Hepatocyte (in vitro differentiated cells): ENCODE results near the gene NHLRC4. TPM values are rescaled to one million over a fixed set of nuclear protein-coding genes. Genes with fewer than 3 reads are reported as not detected.

Experiments used
- DNase-seq: peaks from one replicate; pipeline ENCODE4 v3.0.0-alpha.2; 2016; ENCODE audit warnings: low spot score
- H2AFZ ChIP-seq: fragments of 200-600 bp; sonication (generic); 2 replicates; pipeline ENCODE4 v1.6.0; 2016; ENCODE audit warnings: antibody characterized with exemption, mild to moderate bottlenecking
- H3K27ac ChIP-seq: fragments of 200-600 bp; sonication (generic); 2 replicates; pipeline ENCODE4 v1.5.1; 2016; ENCODE audit warnings: mild to moderate bottlenecking
- H3K27me3 ChIP-seq: fragments of 200-600 bp; sonication (generic); 2 replicates; pipeline ENCODE4 v1.6.1; 2016
- H3K36me3 ChIP-seq: fragments of 200-600 bp; sonication (generic); replicated peaks from 2 replicates; pipeline ENCODE4 v1.5.1; 2016; ENCODE audit warnings: low read depth; ENCODE audit not compliant: insufficient read depth
- H3K4me1 ChIP-seq: fragments of 200-600 bp; sonication (generic); 2 replicates; pipeline ENCODE4 v1.5.1; 2016; ENCODE audit warnings: mild to moderate bottlenecking, moderate library complexity; ENCODE audit not compliant: insufficient read depth
- H3K4me2 ChIP-seq: fragments of 200-600 bp; sonication (generic); 2 replicates; pipeline ENCODE4 v1.6.0; 2016
- H3K4me3 ChIP-seq: fragments of 200-600 bp; sonication (generic); 2 replicates; pipeline ENCODE4 v1.5.1; 2016; ENCODE audit warnings: mild to moderate bottlenecking
- H3K79me2 ChIP-seq: fragments of 200-600 bp; sonication (generic); 2 replicates; pipeline ENCODE4 v1.6.0; 2017; ENCODE audit warnings: mild to moderate bottlenecking
- H3K9me2 ChIP-seq: fragments of 200-600 bp; sonication (generic); replicated peaks from 2 replicates; pipeline ENCODE4 v1.6.0; 2017; ENCODE audit warnings: mild to moderate bottlenecking; ENCODE audit not compliant: insufficient read depth
- H3K9me3 ChIP-seq: fragments of 200-600 bp; sonication (generic); 2 replicates; pipeline ENCODE4 v1.5.1; 2016; ENCODE audit warnings: low read depth, mild to moderate bottlenecking
- H4K20me1 ChIP-seq: fragments of 200-600 bp; sonication (generic); 2 replicates; pipeline ENCODE4 v1.6.0; 2016; ENCODE audit warnings: mild to moderate bottlenecking; ENCODE audit not compliant: insufficient read depth, poor library complexity, severe bottlenecking
- CTCF ChIP-seq: fragments of 200-600 bp; sonication (generic); IDR thresholded peaks from 2 replicates; pipeline ENCODE4 v1.5.1; 2016; ENCODE audit warnings: antibody characterized with exemption, mild to moderate bottlenecking; ENCODE audit not compliant: poor library complexity
- EZH2 ChIP-seq: fragments of 200-600 bp; sonication (generic); IDR thresholded peaks from 2 replicates; pipeline ENCODE4 v1.6.1; 2016; ENCODE audit warnings: antibody characterized with exemption, mild to moderate bottlenecking, borderline replicate concordance
- EZH2phosphoT487 ChIP-seq: fragments of 200-600 bp; sonication (generic); IDR thresholded peaks from one replicate; pipeline ENCODE4 v1.6.1; 2018; ENCODE audit warnings: antibody characterized with exemption, mild to moderate bottlenecking, low read depth, moderate library complexity; ENCODE audit not compliant: unreplicated experiment, severe bottlenecking
- WGBS: methylation state at CpG from one replicate; pipeline ENCODE4 v1.1.6; 2016; ENCODE audit warnings: low lambda C conversion rate; ENCODE audit errors: missing lambda C conversion rate; 5-methylcytosine and 5-hydroxymethylcytosine counted together
- polyA plus RNA-seq: library from polyadenylated mRNA; unstranded; fragments of >200 nt; fragmentation: Nextera tagmentation; extraction: Ambion mirVana; gene quantifications from 2 replicates; pipeline ENCODE4 v1.2.1, GENCODE V29; 2016
- total RNA-seq: library from RNA; depleted of rRNA; stranded (reverse); fragments of >200 nt; gene quantifications from 2 replicates; pipeline ENCODE4 v1.2.3, GENCODE V29; 2014

The NHLRC4 gene
- total and polyA plus RNA-seq, 2 experiments from 2014 or later = 0.25 to 1.2 TPM

- H3K9me3 ChIP-seq = no peaks in the 10 kb centered on the region
Observed at GRCh38 chr16:580141-580945, 13.5 kb downstream of the NHLRC4 start.

GRCh38 chr16:580946-581498, 14.2 kb downstream of the NHLRC4 start:
- H3K27me3 ChIP-seq = no peaks in the 10 kb centered on the region
- H2AFZ ChIP-seq = no peak overlapping the region
- no peaks in the 10 kb centered on the region for H3K9me3 ChIP-seq
- no peaks in the 10 kb centered on the region for H3K79me2 ChIP-seq
- H3K4me1 ChIP-seq = no peaks in the 10 kb centered on the region
- no peak overlapping the region for H3K27ac ChIP-seq
- H3K4me3 ChIP-seq = no peak overlapping the region
- TF ChIP-seq EZH2phosphoT487 (no peak), EZH2 (no peak), CTCF (no peak)
- no peak overlapping the region for H3K4me2 ChIP-seq
- no peaks in the 10 kb centered on the region for H4K20me1 ChIP-seq
- no peak for DNase-seq
- 96% methylated on average over 19 of the region's 19 CpGs for WGBS
- no peaks in the 10 kb centered on the region for H3K36me3 ChIP-seq
- H3K9me2 ChIP-seq = no peaks in the 10 kb centered on the region

More at GRCh38 chr16:580141-580945, 13.5 kb downstream of the NHLRC4 start:
- Histone ChIP-seq H3K4me1 (no peaks in the 10 kb centered on the region), H4K20me1 (no peaks in the 10 kb centered on the region), H3K4me3 (no peak overlapping the region), H3K4me2 (no peak overlapping the region), H3K79me2 (no peaks in the 10 kb centered on the region), H3K9me2 (no peaks in the 10 kb centered on the region), H3K36me3 (no peaks in the 10 kb centered on the region), H2AFZ (no peak overlapping the region), H3K27me3 (no peaks in the 10 kb centered on the region), H3K27ac (no peak overlapping the region)
- DNase-seq = no peak
- TF ChIP-seq EZH2 (no peak), EZH2phosphoT487 (no peak), CTCF (no peak)
- WGBS = 96% methylated on average over 27 of the region's 27 CpGs

- Histone ChIP-seq H4K20me1 (no peaks in the 10 kb centered on the region), H3K79me2 (peaks cover 6% of the 10 kb centered on the region), H3K27me3 (no peaks in the 10 kb centered on the region), H3K4me2 (no peak overlapping the region), H3K36me3 (no peaks in the 10 kb centered on the region), H3K9me3 (no peaks in the 10 kb centered on the region), H3K4me3 (no peak overlapping the region), H2AFZ (no peak overlapping the region), H3K4me1 (no peaks in the 10 kb centered on the region), H3K27ac (no peak overlapping the region), H3K9me2 (no peaks in the 10 kb centered on the region)
- no peak for DNase-seq
- WGBS = 91% methylated on average over 17 of the region's 18 CpGs
- TF ChIP-seq EZH2phosphoT487 = no peak
- TF ChIP-seq CTCF = no peak
- TF ChIP-seq EZH2 = no peak
Observed at GRCh38 chr16:582218-582613, 15.4 kb downstream of the NHLRC4 start.
